NT2/D1 (cell line): ENCODE measurements around the gene CRB2.

Source experiments
- DNase-seq: peaks from one replicate; pipeline ENCODE4 v3.0.0-alpha.2; 2011; ENCODE audit warnings: low read depth, low spot score
- H3K27me3 ChIP-seq: 2 replicates; pipeline ENCODE4 v1.6.0; 2011; ENCODE audit warnings: mild to moderate bottlenecking; ENCODE audit not compliant: insufficient read length, insufficient read depth
- H3K36me3 ChIP-seq: 2 replicates; pipeline ENCODE4 v1.6.1; 2011; ENCODE audit warnings: mild to moderate bottlenecking, low read length, mixed read lengths; ENCODE audit not compliant: insufficient read depth, insufficient read length
- H3K4me1 ChIP-seq: 2 replicates; pipeline ENCODE4 v1.5.1; 2011; ENCODE audit not compliant: insufficient read depth, insufficient read length
- H3K4me3 ChIP-seq: 2 replicates; pipeline ENCODE4 v1.5.1; 2011; ENCODE audit warnings: low read depth; ENCODE audit not compliant: insufficient read length
- H3K9ac ChIP-seq: 2 replicates; pipeline ENCODE4 v1.6.0; 2011; ENCODE audit warnings: low read depth; ENCODE audit not compliant: insufficient read length
- H3K9me3 ChIP-seq: 2 replicates; pipeline ENCODE4 v1.5.1; 2011; ENCODE audit warnings: mild to moderate bottlenecking, low read length; ENCODE audit not compliant: insufficient read depth
- SUZ12 ChIP-seq: IDR thresholded peaks from 2 replicates; pipeline ENCODE4 v1.6.1; 2011; ENCODE audit not compliant: insufficient read length, insufficient read depth; ENCODE audit errors: extremely low read depth
- YY1 ChIP-seq: IDR thresholded peaks from 2 replicates; pipeline ENCODE4 v1.6.1; 2011; ENCODE audit not compliant: insufficient read length, insufficient read depth
- ZNF274 ChIP-seq: IDR thresholded peaks from 2 replicates; pipeline ENCODE4 v1.6.1; 2011; ENCODE audit warnings: mild to moderate bottlenecking, low read depth, low read length

CRB2 gene

GRCh38 chr9:123357743-123358059 is 1.7 kb downstream of the CRB2 start:
- H3K36me3 ChIP-seq, result no peaks in the 10 kb centered on the region
- H3K4me1 ChIP-seq, result peaks cover 34% of the 10 kb centered on the region
- H3K4me3 ChIP-seq, result peak overlapping the region; percentile 13
- H3K9me3 ChIP-seq, result no peaks in the 10 kb centered on the region
- no peak for TF ChIP-seq ZNF274
- no peak for TF ChIP-seq YY1
- no peak for TF ChIP-seq SUZ12
- H3K27me3 ChIP-seq, result peaks cover 8% of the 10 kb centered on the region
- DNase-seq, result no peak
- H3K9ac ChIP-seq, result peak overlapping the region; percentile 70

DNA sequence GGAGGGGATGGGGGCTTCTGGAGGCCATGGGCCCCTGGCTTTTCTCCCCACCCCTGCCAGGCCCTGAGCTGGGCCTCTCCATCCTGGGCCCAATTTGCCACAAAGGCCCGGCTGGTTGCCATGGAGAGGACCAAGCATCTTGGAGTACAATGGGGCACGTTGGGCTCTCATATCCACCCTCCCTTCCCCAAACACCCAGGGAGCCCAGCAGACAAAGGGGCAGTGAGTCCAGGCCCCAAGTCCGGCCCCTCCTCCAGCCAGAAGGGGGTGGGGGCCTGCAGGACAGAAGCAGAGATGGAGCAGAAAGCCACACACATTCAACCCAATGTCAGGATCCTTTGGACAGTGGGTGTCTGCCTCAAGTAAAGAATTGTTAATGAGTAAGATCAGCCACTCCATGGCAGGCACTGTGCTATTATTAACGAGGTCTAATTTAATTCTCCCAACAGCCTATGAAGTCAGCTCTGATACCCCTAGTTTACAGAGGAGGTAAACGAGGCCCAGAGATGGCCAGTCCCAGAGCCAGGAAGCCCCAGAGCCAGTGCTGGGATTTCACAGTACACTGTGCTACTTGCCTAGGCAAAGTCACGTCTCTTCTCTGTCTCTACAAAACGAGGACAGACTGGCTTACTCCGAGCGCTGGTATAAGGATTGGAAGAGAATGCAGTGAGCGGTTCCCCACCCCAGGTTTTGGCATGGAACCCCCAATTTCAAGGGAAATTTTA is 2.3 kb downstream of the CRB2 start:
- H3K36me3 ChIP-seq, result peaks cover 6% of the 10 kb centered on the region
- TF ChIP-seq ZNF274 (no peak), YY1 (no peak), SUZ12 (no peak)
- H3K4me3 ChIP-seq, result no peak overlapping the region
- H3K9ac ChIP-seq, result peak overlapping the region; percentile 70
- DNase-seq, result no peak
- peaks cover 38% of the 10 kb centered on the region for H3K4me1 ChIP-seq
- H3K9me3 ChIP-seq, result no peaks in the 10 kb centered on the region
- H3K27me3 ChIP-seq, result peaks cover 4% of the 10 kb centered on the region

DNA sequence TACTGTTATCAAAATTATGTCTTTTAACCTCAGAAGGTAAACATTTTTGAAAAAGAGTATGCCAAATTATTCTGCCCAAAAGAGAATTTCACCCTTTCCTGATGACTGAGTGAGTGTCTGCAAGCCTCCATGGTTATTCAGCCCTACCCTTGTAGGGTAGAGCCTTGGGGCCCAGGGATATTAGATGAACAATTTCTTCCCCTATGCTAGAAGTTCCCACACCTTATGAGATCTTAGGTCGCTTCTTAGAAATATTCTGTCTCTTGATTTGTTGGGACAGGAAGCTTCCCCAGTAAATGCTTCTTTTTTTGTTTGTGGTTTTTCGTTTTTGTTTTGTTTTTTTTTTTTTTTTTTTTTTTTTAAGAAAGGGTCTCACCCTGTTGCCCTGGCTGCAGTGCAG is 3.1 kb downstream of the CRB2 start:
- no peaks in the 10 kb centered on the region for H3K9me3 ChIP-seq
- H3K36me3 ChIP-seq, result peaks cover 8% of the 10 kb centered on the region
- H3K4me3 ChIP-seq, result no peak overlapping the region
- peaks cover 38% of the 10 kb centered on the region for H3K4me1 ChIP-seq
- TF ChIP-seq SUZ12 (no peak), ZNF274 (no peak), YY1 (no peak)
- no peak for DNase-seq
- H3K27me3 ChIP-seq, result no peaks in the 10 kb centered on the region
- H3K9ac ChIP-seq, result peak overlapping the region; percentile 2

DNA sequence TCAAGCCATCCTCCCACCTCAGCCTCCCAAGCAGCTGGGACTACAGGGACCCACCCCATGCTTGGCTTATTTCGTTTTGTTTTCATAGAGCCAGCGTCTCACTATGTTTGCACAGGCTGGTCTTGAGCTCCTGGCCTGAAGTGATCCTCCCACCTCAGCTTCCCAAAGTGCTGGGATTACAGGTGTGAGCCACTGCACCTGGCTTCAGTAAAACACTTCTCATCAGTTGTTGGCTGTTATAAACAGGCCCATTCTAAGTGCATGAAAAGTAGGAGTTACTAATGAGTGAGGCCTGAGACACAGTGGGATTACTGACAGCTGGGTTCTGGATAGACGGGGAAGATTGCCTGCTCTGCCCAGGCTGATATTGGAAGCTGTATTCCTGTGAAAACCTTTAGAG is 3.5 kb downstream of the CRB2 start:
- H3K4me3 ChIP-seq, result no peak overlapping the region
- H3K4me1 ChIP-seq, result peaks cover 40% of the 10 kb centered on the region
- DNase-seq, result no peak

GRCh38 chr9:123360161-123361085 is 4.4 kb downstream of the CRB2 start:
- TF ChIP-seq YY1 (no peak), SUZ12 (no peak), ZNF274 (no peak)
- Histone ChIP-seq H3K36me3 (peaks cover 8% of the 10 kb centered on the region), H3K9ac (peak overlapping the region; percentile 54), H3K4me3 (no peak overlapping the region), H3K9me3 (no peaks in the 10 kb centered on the region), H3K27me3 (no peaks in the 10 kb centered on the region), H3K4me1 (peaks cover 40% of the 10 kb centered on the region)
- peak; percentile 97 for DNase-seq

More for the DNA sequence above, 3.5 kb downstream of the CRB2 start:
- H3K27me3 ChIP-seq, result no peaks in the 10 kb centered on the region
- H3K9ac ChIP-seq, result no peak overlapping the region
- TF ChIP-seq ZNF274 (no peak), YY1 (no peak), SUZ12 (no peak)
- no peaks in the 10 kb centered on the region for H3K9me3 ChIP-seq
- H3K36me3 ChIP-seq, result peaks cover 8% of the 10 kb centered on the region

- no peak for DNase-seq
- peak overlapping the region; percentile 39 for H3K9ac ChIP-seq
These were observed 5.2 kb downstream of the CRB2 start for GRCh38 chr9:123361086-123361730.

More at GRCh38 chr9:123361086-123361730, 5.2 kb downstream of the CRB2 start:
- Histone ChIP-seq H3K9me3 (no peaks in the 10 kb centered on the region), H3K4me1 (peaks cover 45% of the 10 kb centered on the region), H3K4me3 (no peak overlapping the region), H3K36me3 (peaks cover 11% of the 10 kb centered on the region), H3K27me3 (no peaks in the 10 kb centered on the region)
- TF ChIP-seq SUZ12 (no peak), YY1 (no peak), ZNF274 (no peak)
